Spinal cord (tissue), 10 donors: ENCODE results near the gene SCNN1A. TPM values are rescaled to one million over a fixed set of nuclear protein-coding genes. Genes with fewer than 3 reads are reported as not detected.
A peak's percentile ranks its signal among the peaks of the same experiment; 100 is the strongest.

Source experiments
- DNase-seq, 6 donors: peaks; one replicate each; pipeline versions ENCODE4 v3.0.0 to v3.0.0-alpha.2; 2013 to 2015; ENCODE audit warnings: low spot score in 6 of 6, low read depth in 4 of 6
- H3K27ac ChIP-seq: one replicate; pipeline ENCODE4 v1.5.1; 2013; ENCODE audit warnings: low read depth, low read length, control low read depth
- H3K27me3 ChIP-seq: one replicate; pipeline ENCODE4 v1.6.1; 2013; ENCODE audit warnings: low read length; ENCODE audit not compliant: control insufficient read depth, insufficient read depth
- H3K36me3 ChIP-seq: one replicate; pipeline ENCODE4 v1.6.1; 2013; ENCODE audit warnings: low read length; ENCODE audit not compliant: control insufficient read depth, insufficient read depth
- H3K4me1 ChIP-seq: one replicate; pipeline ENCODE4 v1.6.1; 2013; ENCODE audit warnings: low read length; ENCODE audit not compliant: control insufficient read depth, insufficient read depth
- H3K4me3 ChIP-seq: one replicate; pipeline ENCODE4 v1.5.1; 2013; ENCODE audit warnings: low read depth, low read length, control low read depth
- H3K9me3 ChIP-seq: one replicate; pipeline ENCODE4 v1.6.1; 2013; ENCODE audit warnings: low read length; ENCODE audit not compliant: control insufficient read depth, insufficient read depth
- WGBS: methylation state at CpG from one replicate; pipeline ENCODE4 v1.1.5; 2013; ENCODE audit warnings: missing lambda C conversion rate; ENCODE audit not compliant: insufficient coverage; 5-methylcytosine and 5-hydroxymethylcytosine counted together
- polyA plus RNA-seq, 2 donors: library from polyadenylated mRNA; unstranded; fragments of 120-200 nt; gene quantifications; one replicate each; pipeline ENCODE4 v1.2.1, GENCODE V29; 2013; ENCODE audit not compliant: insufficient read length in 2 of 2
- total RNA-seq, 2 donors: library from RNA; depleted of rRNA in 1 of 2; stranded (reverse); fragments of 120-200 nt in 1 of 2; fragments of >200 nt in 1 of 2; gene quantifications; one replicate each; pipeline versions ENCODE4 v1.2.3 to v1.2.4, GENCODE V29; 2013 to 2014
- donor health status: healthy.

Gene SCNN1A
- total and polyA plus RNA-seq, 4 donors = 0.40 to 1.3 (median 0.73) TPM

- peak overlapping the region; percentile 8 for H3K27ac ChIP-seq
- WGBS = 65% methylated on average over 6 of the region's 6 CpGs
- peaks cover 2% of the 10 kb centered on the region for H3K36me3 ChIP-seq
- H3K9me3 ChIP-seq = no peaks in the 10 kb centered on the region
- H3K4me3 ChIP-seq = no peak overlapping the region
- H3K27me3 ChIP-seq = no peaks in the 10 kb centered on the region
- DNase-seq = peak in 2 of 6 donors; percentile 52 to 57
- H3K4me1 ChIP-seq = peaks cover 39% of the 10 kb centered on the region
Observed at GRCh38 chr12:6321905-6322304, 53.5 kb downstream of the SCNN1A start.

GRCh38 chr12:6319446-6319845 lies 55.9 kb downstream of the SCNN1A start:
- H3K9me3 ChIP-seq = no peaks in the 10 kb centered on the region
- H3K27me3 ChIP-seq = no peaks in the 10 kb centered on the region
- WGBS = 71% methylated on average over 1 of the region's 4 CpGs
- no peak for DNase-seq
- no peak overlapping the region for H3K4me3 ChIP-seq
- no peaks in the 10 kb centered on the region for H3K36me3 ChIP-seq
- H3K27ac ChIP-seq = no peak overlapping the region
- peaks cover 25% of the 10 kb centered on the region for H3K4me1 ChIP-seq

GRCh38 chr12:6318440-6318879 lies 56.9 kb downstream of the SCNN1A start:
- Histone ChIP-seq H3K36me3 (no peaks in the 10 kb centered on the region), H3K27me3 (no peaks in the 10 kb centered on the region), H3K4me3 (no peak overlapping the region), H3K4me1 (peaks cover 16% of the 10 kb centered on the region), H3K27ac (no peak overlapping the region), H3K9me3 (no peaks in the 10 kb centered on the region)
- no peak for DNase-seq
- WGBS = 88% methylated on average over 14 of the region's 16 CpGs

GRCh38 chr12:6317693-6318439 lies 57.5 kb downstream of the SCNN1A start:
- Histone ChIP-seq H3K27ac (no peak overlapping the region), H3K27me3 (no peaks in the 10 kb centered on the region), H3K4me3 (no peak overlapping the region), H3K36me3 (no peaks in the 10 kb centered on the region), H3K4me1 (peaks cover 14% of the 10 kb centered on the region), H3K9me3 (no peaks in the 10 kb centered on the region)
- WGBS = 93% methylated on average over 12 of the region's 21 CpGs
- DNase-seq = no peak

- DNase-seq = no peak
- Histone ChIP-seq H3K27ac (no peak overlapping the region), H3K4me3 (no peak overlapping the region), H3K36me3 (no peaks in the 10 kb centered on the region), H3K4me1 (peaks cover 6% of the 10 kb centered on the region), H3K27me3 (no peaks in the 10 kb centered on the region), H3K9me3 (no peaks in the 10 kb centered on the region)
- 71% methylated on average over 12 of the region's 21 CpGs for WGBS
Observed at GRCh38 chr12:6316921-6317692, 58.3 kb downstream of the SCNN1A start.

- Histone ChIP-seq H3K36me3 (no peaks in the 10 kb centered on the region), H3K27ac (no peak overlapping the region)
Observed at GRCh38 chr12:6315704-6316597, 59.4 kb downstream of the SCNN1A start.

GRCh38 chr12:6315184-6315583 lies 60.2 kb downstream of the SCNN1A start:
- H3K27me3 ChIP-seq = peaks cover 11% of the 10 kb centered on the region

More at GRCh38 chr12:6315704-6316597, 59.4 kb downstream of the SCNN1A start:
- peaks cover 5% of the 10 kb centered on the region for H3K27me3 ChIP-seq
- 89% methylated on average over 15 of the region's 17 CpGs for WGBS
- H3K4me3 ChIP-seq = no peak overlapping the region
- DNase-seq = no peak
- peaks cover 2% of the 10 kb centered on the region for H3K4me1 ChIP-seq
- H3K9me3 ChIP-seq = no peaks in the 10 kb centered on the region

GRCh38 chr12:6314776-6315175 lies 60.6 kb downstream of the SCNN1A start:
- no peaks in the 10 kb centered on the region for H3K9me3 ChIP-seq
- WGBS = 89% methylated on average over 7 of the region's 9 CpGs
- H3K27ac ChIP-seq = no peak overlapping the region
- no peak for DNase-seq
- no peak overlapping the region for H3K4me3 ChIP-seq
- H3K4me1 ChIP-seq = peaks cover 10% of the 10 kb centered on the region
- H3K36me3 ChIP-seq = no peaks in the 10 kb centered on the region
- peaks cover 15% of the 10 kb centered on the region for H3K27me3 ChIP-seq

More at GRCh38 chr12:6315184-6315583, 60.2 kb downstream of the SCNN1A start:
- WGBS = 79% methylated on average over 4 of the region's 6 CpGs
- Histone ChIP-seq H3K4me3 (no peak overlapping the region), H3K36me3 (no peaks in the 10 kb centered on the region), H3K27ac (no peak overlapping the region), H3K4me1 (peaks cover 8% of the 10 kb centered on the region), H3K9me3 (no peaks in the 10 kb centered on the region)
- no peak for DNase-seq

GRCh38 chr12:6313326-6313940 lies 61.9 kb downstream of the SCNN1A start:
- no peak for DNase-seq
- Histone ChIP-seq H3K9me3 (no peaks in the 10 kb centered on the region), H3K36me3 (no peaks in the 10 kb centered on the region), H3K27ac (no peak overlapping the region), H3K4me1 (peaks cover 10% of the 10 kb centered on the region), H3K4me3 (no peak overlapping the region), H3K27me3 (peaks cover 15% of the 10 kb centered on the region)
- 95% methylated on average over 11 of the region's 14 CpGs for WGBS
